Activated naive CD4-positive, alpha-beta T cell treated with anti-CD3 and anti-CD28 coated beads, Interleukin-2, amount 50 U/mL, for 16 hours (primary cell): ENCODE results near the gene EPN2.

ENCODE experiments used
- DNase-seq: peaks from one replicate; pipeline ENCODE4 v3.0.0-alpha.2; 2020

The EPN2 gene

DNA sequence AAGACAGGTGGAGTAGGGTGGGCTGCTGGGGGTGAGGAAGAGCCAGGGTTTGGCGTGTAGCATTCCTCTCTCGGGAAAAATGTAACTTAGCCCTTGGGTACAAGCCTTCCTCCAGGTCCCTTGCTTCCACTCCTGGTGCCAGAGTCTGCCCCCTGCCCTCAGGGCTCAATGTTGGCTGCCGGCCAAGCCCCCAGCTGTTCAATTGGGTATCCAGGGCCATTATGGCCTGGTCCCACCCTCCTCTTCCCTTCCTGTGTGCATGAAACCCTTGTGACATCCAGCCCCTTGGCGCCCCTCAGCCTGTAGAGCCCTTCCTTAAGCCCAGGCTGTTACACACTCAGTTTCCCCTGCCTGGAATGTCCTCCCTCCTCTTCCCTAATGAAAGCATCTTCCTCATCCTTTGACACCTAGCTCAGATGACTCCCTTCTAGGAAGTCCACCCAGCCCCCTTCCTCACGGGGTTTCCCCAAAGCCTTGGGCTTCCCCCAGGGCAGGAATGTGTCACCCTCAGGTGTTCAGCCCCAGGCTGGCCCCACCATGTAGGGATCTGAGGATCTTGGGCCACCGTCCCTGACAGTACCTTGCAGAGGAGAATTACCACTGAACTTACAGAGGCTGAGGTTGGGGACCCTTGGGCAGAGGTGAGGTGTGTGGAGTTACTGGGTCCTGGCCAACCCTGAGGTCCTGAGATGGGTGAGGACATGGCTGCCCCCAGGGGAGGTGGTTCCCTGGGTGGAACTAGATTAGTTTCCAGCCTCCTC is 95.4 kb downstream of the EPN2 start:
- DNase-seq = no peak

DNA sequence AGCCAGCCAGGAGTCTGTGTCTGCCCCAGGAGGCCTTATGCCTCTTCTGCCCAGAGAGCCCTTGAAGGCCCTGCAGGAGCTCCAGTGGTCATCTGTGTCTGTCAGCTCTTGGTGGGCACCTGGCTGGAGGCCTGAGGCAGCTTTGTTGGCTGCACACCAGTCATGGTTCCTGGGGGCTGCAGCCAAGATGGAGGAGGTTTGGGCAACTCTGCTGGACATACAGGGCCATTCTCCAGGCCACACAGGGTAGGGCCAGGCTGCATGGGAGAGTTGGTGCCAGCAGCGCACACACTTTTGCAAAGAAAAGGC is 95.9 kb downstream of the EPN2 start:
- no peak for DNase-seq

DNA sequence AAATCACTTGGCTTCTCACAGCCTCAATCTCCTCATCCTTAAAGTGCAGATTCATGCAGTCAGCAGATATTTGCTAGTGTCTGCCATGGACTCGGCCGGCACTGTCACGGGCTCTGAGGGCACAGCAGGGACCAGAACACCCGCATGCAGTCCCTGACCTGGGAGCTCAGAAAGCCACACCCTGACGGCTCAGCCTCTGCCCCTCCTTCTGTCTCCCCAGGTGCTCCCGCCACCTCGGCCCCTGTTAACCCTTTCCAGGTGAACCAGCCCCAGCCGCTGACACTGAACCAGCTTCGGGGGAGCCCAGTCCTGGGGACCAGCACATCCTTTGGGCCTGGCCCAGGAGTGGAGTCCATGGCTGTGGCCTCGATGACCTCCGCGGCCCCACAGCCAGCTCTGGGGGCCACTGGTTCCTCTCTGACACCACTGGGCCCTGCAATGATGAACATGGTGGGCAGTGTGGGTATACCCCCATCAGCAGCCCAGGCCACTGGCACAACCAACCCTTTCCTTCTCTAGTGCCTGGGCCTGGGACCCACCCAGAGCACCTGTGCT is 96.6 kb downstream of the EPN2 start:
- no peak for DNase-seq

DNA sequence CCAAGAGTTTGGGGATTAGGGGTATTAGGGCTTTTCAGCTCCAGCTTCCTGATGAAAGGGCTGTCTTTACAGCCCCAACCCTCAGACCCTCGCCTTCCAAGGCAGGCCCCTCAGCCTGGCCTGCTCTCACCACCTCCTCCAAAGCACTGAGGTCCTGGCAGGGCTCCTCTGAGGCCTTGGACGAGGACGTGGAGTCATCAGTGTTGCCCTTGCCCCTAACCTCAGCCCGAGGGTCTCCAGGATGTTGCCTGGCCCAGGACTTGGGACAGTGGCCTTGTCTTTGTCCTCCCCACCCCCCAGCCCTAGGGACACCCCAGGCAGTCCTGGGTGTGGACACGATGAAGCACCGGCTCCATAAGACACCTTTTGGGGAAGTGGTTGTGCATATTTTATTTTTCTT is 97.2 kb downstream of the EPN2 start:
- DNase-seq = no peak

DNA sequence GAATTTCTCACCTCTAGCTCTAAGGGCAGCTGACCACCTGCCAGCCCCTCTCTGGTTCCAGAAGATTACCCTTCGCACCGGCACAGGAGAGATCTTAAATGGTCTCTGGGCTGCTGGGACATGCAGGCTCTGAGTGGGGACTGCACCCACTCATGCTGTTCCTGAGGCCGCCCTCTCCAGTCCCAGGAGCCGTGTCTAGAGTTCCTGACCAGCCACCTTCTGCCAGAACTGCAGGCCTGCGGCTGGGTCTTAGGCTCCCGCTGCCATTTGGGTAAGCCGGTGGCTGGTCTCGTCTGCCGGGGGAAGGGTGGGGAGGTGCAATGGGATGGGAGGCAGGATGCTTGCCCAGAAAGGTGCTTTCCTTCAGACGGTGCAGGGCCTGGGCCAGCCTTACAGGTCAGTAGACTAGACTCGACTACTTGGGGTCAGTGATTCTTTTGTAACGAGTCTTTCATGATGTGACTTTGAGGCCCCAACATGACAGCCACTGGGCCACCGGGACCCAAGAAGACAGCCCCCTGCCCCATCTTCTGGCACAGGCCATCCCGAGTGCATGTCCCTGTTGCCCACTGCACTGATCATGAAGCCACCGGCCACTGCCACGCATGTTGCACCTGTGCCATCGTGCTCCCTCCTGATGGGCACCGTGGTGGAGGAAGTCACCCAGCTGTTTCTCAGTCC is 98.9 kb downstream of the EPN2 start:
- DNase-seq = no peak

DNA sequence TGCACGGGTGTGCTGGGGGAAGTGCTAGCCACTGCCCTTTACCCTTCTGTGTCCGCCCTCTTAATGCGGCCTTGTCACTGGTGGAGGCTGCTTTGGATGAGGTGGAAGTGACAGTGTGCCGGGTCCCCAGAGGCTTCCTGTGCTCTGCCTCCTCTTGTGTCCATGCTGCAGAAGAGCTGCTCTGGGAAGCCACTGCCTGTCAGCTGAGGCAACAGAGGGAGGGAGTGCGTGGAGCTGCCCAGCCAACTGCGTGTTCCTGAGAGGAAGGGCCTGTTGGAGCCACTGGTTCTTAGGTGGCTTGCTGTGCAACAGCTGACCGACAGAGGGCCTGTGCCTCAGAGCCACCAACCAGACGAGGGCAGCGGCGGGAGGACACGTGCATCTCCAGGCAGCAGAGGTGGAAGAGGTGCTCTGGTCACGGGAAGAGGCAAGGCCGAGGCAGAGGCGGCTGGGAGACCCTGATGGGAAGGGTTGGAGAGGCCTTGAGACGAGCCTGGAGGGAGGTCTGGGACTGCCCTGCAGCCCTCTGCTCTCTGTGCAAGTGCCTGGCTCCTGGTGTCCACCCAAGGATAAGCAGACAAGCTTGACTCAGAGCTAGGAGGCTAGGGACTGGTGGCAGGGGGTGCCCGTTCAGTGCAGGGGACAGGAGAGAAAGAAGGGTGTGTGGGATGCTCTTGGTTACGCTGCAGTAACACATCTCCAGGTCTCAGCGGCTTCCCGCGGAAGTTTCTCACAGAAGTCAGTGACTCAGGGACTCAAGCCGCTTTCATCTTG is 100.0 kb downstream of the EPN2 start:
- DNase-seq = no peak

DNA sequence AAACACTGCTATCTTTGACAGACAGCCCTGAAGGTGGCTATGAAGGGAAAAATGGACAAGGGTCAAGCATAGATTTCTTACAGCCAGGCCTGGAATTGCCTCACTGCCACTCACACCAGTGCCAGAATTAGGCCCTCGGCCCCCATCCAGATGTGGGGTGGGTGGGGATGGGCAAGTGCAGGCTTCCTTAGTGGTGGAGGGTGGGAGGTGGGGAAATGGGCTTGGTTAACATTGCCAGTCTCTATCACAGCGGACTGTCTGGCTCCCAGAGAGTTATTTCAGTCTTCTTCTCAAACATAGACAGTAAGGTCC is 100.5 kb downstream of the EPN2 start:
- DNase-seq = no peak

DNA sequence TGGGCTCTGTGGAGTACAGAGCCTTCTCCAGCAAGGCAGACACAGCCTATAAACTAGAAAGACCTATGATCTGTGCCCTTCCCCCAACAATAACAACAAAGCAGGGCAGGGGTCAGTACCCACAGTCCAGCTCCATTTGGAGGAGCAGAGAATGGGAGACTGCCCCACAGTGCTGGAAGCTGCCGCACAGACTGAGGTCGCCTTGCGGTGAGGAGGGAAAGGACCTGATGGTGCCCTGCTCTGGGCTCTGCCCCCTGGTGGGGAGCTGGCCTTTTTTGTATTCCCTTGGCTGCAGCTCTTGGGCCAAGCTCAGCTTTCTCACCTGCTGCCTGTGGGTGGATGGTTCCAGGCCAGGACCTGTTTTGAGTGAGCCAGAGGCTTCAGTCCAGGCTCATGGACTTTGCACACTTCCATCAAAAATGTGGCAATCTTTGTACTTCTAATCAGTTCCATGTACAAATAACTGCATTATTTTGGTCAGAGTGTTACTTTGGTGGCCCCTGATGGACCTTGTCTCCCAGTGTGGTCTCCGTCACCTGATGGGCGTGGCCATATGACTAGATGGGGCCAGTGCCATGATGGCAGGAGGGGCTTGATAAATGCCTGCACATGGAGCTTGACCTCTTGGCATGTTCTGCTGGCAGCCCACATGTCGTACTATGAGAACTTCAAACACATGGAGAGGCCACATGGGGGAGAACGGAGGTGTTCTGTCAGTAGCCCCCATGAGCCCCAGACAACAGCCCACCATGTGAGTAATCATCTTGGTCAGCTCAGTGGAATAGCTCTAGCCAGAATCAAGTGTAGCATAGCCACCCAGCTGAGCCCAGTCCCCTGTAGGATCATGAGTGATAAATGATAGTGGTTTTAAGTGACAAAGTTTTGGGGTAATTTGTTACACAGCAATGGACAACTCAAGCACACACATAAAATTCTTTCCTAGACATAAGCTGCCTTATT is 101.1 kb downstream of the EPN2 start:
- DNase-seq = peak; percentile 66

DNA sequence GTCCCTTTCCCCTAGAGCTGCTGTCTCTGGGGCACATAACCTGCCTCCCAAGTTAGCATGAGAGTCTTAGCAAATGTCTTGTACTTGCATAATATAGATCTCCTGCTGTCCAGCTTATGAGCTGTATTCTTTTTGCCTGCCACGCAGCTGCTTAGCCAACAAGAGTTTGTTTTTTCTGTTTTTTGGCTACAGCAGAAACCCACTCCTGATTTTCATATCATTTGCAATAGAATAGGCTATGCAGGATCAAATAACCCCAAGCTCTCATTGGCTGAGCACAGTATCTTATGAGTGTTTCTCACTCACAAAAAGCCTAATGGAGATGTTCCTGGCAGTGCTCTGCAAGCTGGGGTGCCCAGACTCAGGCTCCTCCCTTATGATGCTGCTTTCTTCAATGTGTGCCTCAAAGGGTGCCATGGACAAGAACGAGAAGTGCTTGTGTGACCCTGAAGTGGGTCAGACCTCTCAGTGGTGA is 102.2 kb downstream of the EPN2 start:
- no peak for DNase-seq

DNA sequence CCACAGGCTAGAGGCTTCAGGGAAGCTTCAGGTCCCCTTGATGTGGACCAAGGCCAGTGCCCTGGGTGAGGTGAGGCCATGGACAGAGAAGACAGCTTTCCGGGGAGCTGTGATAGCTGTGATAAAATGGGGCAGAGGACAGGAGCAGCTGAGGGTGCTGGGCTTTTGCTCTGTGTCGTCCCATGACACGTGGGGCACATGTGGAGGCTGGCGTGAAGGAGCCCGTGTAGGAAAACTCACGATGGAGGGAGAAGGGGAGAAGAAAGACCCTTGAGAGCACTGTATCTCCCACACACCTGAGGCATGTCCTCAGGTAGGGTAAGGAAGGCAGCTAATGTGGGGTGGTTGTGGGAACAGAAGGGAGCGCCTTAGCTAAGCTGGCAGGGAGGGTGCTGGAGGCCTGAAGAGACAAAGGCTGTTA is 104.1 kb downstream of the EPN2 start:
- no peak for DNase-seq

DNA sequence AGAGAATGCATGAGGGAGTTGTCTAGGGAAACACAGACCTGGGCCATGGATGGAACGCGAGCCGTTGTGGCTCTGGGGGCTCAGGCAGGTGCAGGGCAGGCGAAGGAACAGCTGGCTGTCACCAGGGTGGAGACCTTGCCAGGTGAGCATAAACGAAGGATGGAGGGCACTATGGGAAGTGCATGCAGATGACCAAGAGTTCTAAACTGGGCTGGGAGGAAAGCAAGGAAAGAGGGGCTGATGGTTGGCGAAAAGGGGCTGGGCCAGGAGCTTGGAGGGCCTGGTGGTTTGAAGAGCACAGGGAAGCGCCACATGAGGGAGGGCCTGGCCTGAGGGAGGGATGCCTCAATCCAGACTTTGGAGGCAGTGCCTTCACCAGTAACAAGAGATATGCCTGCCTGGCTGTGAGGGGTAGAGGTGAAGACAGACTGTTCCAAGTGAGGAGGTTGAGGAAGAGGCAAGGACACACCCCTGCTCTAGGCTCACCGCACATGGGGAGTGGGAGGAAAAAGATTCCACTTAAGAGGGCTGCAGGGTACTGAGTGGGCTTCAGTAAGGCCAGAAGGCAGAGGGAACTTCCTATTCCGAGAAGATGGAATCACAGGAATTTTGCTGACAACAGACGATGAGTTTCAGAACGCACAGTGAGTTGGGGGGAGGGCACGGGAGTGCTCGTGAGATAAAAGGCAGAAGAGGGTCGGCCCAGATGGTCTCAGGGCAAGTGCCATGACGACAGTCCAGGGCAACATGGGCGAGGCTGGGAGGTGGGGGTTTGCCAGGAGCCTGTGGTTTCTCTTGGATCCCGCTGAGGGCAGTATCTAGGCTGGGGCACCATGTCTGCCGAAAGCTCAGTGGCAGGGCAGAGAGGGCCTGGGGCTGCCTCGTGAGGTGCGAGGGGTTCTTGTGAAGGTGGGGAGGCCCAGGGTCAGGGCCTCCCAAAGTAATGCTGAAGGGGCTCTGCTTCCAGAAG is 104.8 kb downstream of the EPN2 start:
- DNase-seq = no peak

DNA sequence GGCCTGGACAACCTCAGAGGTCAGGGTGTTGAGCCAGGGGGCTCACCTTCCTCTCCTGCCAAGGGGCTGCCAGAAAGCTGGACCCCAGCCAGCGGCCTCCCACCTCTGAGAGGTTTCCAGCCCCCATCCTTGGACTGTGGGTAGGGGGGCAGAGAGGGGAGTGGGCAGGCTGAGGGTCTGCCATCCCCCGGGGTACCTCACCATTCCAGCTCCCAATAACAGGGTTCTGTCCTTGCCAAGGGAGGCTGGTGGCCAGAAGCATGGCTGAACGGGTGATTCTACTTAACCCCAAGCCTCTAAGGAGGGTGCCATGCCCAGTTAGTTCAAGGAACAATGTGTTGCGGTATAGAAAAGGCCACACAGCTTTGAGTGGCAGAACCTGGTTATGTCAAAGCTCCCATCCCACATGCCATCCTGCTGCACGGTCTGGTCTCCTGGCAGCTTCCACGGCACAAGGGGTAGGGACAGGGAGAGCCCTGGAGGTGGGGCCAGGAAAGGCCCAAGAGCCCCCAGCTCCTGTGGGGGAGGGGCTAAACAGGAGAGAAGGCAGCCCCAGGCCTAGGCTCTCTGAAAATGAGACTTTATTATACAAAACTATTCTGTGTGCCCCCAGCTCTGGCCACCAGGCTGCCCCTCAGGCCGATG is 105.6 kb downstream of the EPN2 start:
- no peak for DNase-seq

DNA sequence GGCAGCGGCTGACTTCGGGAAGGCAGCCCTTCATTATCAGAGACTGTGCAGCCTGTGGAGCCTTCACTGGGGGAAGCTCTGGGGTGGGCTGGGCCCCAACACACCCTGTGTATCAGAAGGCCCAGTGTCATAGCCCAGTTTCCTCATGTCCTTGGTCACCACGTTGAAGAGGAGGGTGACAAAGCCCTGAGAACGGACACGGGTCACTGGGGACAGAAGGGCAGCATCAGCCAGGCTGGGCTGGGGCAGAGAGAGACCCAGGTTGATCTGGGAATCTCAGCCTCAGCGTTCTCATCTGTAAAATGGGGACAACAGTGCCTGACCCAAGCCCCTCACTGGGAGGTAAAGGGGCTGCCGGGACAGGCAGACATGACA is 106.1 kb downstream of the EPN2 start:
- DNase-seq = no peak

DNA sequence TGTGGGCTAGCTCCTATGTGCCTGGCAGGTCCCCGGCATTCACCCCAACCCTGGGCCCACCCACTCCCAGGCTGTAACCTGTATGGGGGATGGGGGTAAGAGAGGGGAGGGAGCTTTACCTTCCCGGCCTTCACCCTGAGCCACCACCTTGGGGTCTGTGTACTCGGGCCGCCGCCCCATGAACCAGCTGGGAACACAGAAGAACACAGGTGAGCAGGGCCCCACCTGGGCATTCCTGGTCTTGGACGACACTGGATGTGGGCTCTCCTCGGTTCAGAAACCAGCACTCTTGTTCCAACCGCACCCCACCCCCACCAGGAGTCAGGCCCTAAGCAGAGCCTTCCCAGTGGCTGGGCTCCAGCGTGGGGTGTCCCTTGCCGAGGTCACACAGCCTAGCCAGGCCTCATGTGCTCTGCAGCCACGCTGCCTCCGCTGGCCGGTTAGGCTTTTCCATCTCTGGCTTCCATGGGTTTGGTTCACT is 106.5 kb downstream of the EPN2 start:
- DNase-seq = no peak

DNA sequence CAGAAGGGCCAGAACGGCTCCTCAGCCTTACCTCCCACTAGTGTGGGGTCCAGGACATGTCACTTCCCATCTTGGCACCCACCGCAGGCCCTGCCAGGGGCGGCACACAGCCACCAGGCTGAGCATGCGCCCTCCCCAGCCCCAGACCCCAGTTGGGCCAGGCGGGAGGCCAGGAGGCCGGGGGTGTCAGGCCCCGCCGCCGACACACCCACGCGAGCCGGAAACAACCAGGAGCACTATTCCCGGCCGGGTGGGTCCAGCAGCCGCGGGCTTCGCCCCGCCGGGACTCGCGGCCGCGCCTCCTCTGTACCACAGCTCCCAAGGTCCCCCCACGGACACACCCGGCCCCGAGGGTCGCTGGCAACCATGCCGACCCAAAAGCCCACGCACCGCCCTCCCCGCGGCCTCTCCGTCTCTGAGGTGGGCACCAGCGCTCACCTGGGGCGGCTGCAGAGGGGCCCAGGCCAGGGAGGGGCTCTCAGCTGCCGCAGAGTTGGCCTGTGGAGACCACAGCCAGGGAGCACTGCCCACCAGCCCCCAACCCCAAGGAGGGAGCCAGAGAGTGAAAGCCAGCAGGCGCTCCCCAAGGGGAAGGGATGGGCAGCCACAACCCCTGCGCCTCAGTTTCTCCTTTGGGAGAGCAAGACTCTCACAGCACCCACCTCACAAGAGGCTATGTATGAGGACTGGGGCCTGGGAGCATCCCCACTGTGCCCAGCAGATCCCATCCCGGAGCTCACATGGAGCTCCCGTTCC is 107.3 kb downstream of the EPN2 start:
- no peak for DNase-seq

DNA sequence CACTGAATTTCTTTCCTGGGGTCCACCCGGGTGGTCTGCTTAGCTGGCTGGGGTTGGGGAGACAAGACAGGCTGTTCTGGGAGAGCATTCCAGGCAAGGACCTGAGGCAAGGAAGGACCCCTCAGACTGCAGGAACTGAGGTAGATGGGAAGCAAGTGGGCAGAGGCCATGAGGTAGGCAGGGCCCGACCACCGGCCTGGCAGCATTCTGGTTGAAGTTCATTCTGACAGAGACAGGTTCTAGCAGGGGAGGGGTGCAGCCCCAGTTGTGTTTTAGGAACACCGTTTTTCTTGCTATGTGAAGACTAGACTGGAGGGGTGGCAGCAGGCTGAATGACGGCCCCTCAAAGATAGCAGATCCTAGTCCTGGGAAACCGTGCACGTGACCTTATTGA is 107.9 kb downstream of the EPN2 start:
- DNase-seq = no peak

DNA sequence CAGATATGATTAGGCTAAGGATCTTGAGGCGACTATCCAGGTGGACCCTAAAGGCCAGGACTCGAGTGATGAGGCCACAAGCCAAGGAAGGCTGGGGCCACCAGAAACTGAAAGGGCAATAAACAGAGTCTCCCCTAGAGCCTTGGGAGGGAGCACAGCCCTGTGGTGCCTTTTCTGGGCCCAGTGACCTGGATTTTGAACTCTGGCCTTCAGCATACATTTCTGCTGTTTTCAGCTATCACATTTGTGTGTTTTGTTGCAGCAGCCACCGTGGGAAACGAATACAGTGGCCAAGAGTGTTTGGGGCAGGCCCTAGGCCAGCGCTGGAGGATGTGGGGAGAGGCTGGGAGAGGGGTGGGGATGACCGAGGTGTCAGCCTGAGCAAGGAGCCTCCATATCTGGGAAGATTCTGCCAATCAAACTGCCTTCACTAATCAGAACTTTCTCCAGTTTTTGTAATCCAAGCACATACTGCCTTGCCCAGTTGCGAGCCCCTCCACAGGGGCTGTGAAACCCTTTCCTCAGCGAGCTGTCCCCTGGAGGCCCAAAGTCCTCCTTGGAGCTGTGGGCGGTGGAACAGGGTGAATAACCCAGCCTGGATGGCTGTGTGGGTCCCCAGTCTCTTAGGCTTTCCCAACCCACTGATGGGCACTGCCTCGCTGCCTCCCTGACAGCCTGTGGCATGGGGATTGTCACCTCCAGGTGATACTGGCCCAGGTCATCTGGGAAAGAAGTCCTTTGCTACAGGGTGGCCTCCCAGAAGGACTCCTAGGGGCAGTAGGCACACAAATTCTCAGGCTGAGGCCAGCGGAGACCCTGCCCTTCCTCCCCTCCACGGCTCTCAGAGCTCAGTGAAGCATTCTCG is 108.6 kb downstream of the EPN2 start:
- no peak for DNase-seq

DNA sequence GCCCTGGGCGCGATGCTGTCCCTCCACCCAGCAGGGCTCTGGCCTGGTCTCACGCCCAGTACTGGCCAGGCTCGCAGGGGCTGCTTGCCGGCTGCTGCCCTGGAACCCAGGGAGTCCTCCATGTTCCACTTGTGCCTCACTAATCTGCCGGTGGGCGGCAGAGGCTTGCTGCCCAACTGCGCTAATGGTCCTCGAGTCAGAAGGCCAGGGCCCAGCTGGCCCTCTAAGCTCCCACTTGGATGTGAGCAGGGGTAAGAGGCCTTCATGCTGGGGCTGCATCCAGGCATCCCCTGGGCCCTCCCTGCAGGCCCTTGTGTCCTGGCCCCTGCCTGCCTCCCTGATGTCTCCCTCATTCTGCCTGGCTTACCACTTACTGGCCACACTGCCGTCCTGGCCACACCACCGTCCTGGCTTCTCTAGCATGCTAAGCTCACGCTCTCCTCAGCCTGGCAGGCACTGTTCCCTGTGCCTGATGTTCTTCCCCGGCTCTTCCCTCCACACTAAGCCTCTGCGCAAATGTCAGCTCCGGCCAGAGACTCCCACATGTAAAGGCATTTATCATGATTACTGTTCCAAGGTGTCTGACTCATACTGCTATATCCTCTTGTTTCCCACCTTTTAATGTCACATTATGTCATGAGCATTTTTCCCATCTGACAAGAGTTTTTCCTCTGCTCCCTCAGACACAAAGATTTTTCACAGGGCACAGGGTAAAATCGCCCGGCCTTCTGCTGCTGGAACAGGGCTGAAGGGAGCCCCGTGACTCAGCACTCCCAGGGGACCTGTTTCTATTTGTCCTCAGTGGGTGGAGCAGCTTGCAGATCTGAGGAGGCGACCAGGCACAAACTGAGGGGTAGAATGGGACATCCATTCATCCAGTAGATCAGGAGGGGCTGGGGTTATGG is 109.4 kb downstream of the EPN2 start:
- DNase-seq = no peak
